K562 (cell line): Measurements from ENCODE around the gene WDR70. TPM values are rescaled to one million over a fixed set of nuclear protein-coding genes. Genes with fewer than 3 reads are reported as not detected.
A peak's percentile ranks its signal among the peaks of the same experiment; 100 is the strongest.

Source experiments
- ATAC-seq: fragments of 200-7000 bp; cut with Tn5 transposase; 3 replicates; pipeline ENCODE4 v1.9.1; 2020; ENCODE audit warnings: moderate library complexity
- BruUV-seq: library from RNA; stranded (reverse); fragments of 400-500 nt; replicated peaks from 2 replicates; lab custom pipeline; 2021; lab: Mats Ljungman, UMichigan
- CTCF ChIA-PET: fragments of 300-600 bp; formaldehyde crosslinking; extraction: SDS; loops from one replicate; lab custom pipeline; 2021; ENCODE audit warnings: low intra/inter-chr PET ratio; lab: Yijun Ruan, JAX
- POLR2A ChIA-PET: fragments of 300-600, 350-650 bp; sonication (Branson Sonifier 250); formaldehyde crosslinking; extraction: SDS; loops from one replicate; lab custom pipeline; 2021; ENCODE audit warnings: antibody characterized with exemption, inconsistent platforms; lab: Yijun Ruan, JAX
- DNase-seq, 4 experiments: peaks; one replicate each; pipeline versions ENCODE4 v3.0.0 to v3.0.0-alpha.2; 2011 to 2018; ENCODE audit warnings: low spot score in 3 of 4, mixed read lengths in 3 of 4; ENCODE audit errors: extremely low read depth in 1 of 4
- FAIRE-seq: peaks from 2 replicates; lab custom pipeline; 2011; peaks lifted over from hg19 to GRCh38; lab: Jason Lieb, UNC
- H2AFZ ChIP-seq: 2 replicates; pipeline ENCODE4 v1.6.0; 2011; ENCODE audit warnings: low read depth, low read length, control low read depth, inconsistent platforms
- H3K27ac ChIP-seq: fragments of 200-600 bp; 3 replicates; pipeline ENCODE4 v1.8.0; 2011; ENCODE audit warnings: low read depth, mild to moderate bottlenecking, control low read depth, inconsistent platforms, low read length, moderate library complexity, mixed read lengths; ENCODE audit errors: extremely low read depth
- H3K27me3 ChIP-seq, 2 experiments: fragments of 300-600 bp in 1 of 2; 2 replicates in 1 of 2; 3 replicates in 1 of 2; pipeline versions ENCODE4 v1.6.0 to v1.8.0; 2011; ENCODE audit warnings: inconsistent platforms in 2 of 2, low read length in 2 of 2, mild to moderate bottlenecking in 1 of 2, mixed read lengths in 1 of 2, moderate library complexity in 1 of 2; ENCODE audit not compliant: control insufficient read depth in 2 of 2, insufficient read depth in 2 of 2
- H3K36me3 ChIP-seq: fragments of 300-600 bp; 3 replicates; pipeline ENCODE4 v1.8.0; 2011; ENCODE audit warnings: mild to moderate bottlenecking, low read length, inconsistent platforms; ENCODE audit not compliant: control insufficient read depth, insufficient read depth
- H3K4me1 ChIP-seq, 2 experiments: fragments of 200-600 bp in 1 of 2; replicated peaks in 1 of 2; 2 replicates in 1 of 2; 3 replicates in 1 of 2; pipeline versions ENCODE4 v1.5.1 to v1.8.0; 2011; ENCODE audit warnings: inconsistent platforms in 2 of 2, low read length in 2 of 2, mild to moderate bottlenecking in 1 of 2, mixed read lengths in 1 of 2, moderate library complexity in 1 of 2; ENCODE audit not compliant: control insufficient read depth in 2 of 2, insufficient read depth in 2 of 2
- H3K4me2 ChIP-seq: 2 replicates; pipeline ENCODE4 v1.6.1; 2011; ENCODE audit warnings: low read length, control low read depth, inconsistent platforms, mixed read lengths; ENCODE audit not compliant: insufficient read depth
- H3K4me3 ChIP-seq: fragments of 200-600 bp; sonication (generic), shearing (Covaris generic); 2 replicates; pipeline ENCODE4 v1.5.1; 2016; ENCODE audit warnings: control low read depth, inconsistent platforms
- H3K79me2 ChIP-seq: fragments of 200-600 bp; 3 replicates; pipeline ENCODE4 v1.8.0; 2011; ENCODE audit warnings: low read length, inconsistent platforms; ENCODE audit not compliant: control insufficient read depth, insufficient read depth
- H3K9ac ChIP-seq, 2 experiments: 2 replicates each; pipeline versions ENCODE4 v1.6.0 to v1.6.1; 2011; ENCODE audit warnings: low read depth in 2 of 2, low read length in 2 of 2, control low read depth in 1 of 2, inconsistent platforms in 1 of 2, mild to moderate bottlenecking in 1 of 2, mixed read lengths in 1 of 2; ENCODE audit not compliant: insufficient read depth in 1 of 2
- H3K9me1 ChIP-seq: one replicate; pipeline ENCODE4 v1.6.0; 2011; ENCODE audit warnings: inconsistent platforms, mild to moderate bottlenecking, low read length, moderate library complexity; ENCODE audit not compliant: control insufficient read depth, insufficient read depth
- H3K9me3 ChIP-seq: replicated peaks from 2 replicates; pipeline ENCODE4 v1.5.1; 2011; ENCODE audit warnings: low read depth, low read length, inconsistent platforms; ENCODE audit not compliant: control insufficient read depth, insufficient read depth
- H4K20me1 ChIP-seq: replicated peaks from 2 replicates; pipeline ENCODE4 v1.6.1; 2011; ENCODE audit warnings: low read length, inconsistent platforms, mixed read lengths; ENCODE audit not compliant: control insufficient read depth, insufficient read depth
- CTCFL ChIP-seq: IDR thresholded peaks from 2 replicates; pipeline ENCODE4 v1.6.1; 2011; ENCODE audit warnings: borderline replicate concordance, low read depth, mild to moderate bottlenecking, moderate library complexity, low read length; ENCODE audit not compliant: insufficient read depth, poor library complexity, severe bottlenecking
- DLX4 ChIP-seq: fragments of 250-450 bp; sonication (Bioruptor Pico); IDR thresholded peaks from 2 replicates; pipeline ENCODE4 v1.6.1; 2021; ENCODE audit warnings: mild to moderate bottlenecking
- FOSL1 ChIP-seq: fragments of 200-800 bp; sonication (Bioruptor generic); conservative IDR thresholded peaks from 2 replicates; pipeline ENCODE4 v1.6.1; 2016; ENCODE audit warnings: missing genetic modification characterization, missing compliant biosample characterization
- HDAC8 ChIP-seq: fragments of 450-650 bp; IDR thresholded peaks from 2 replicates; pipeline ENCODE4 v1.6.1; 2016; ENCODE audit warnings: mild to moderate bottlenecking, missing genetic modification characterization, moderate library complexity, missing compliant biosample characterization
- JUND ChIP-seq, 2 experiments: IDR thresholded peaks; 2 replicates in 1 of 2; 3 replicates in 1 of 2; pipeline ENCODE4 v1.6.1; 2011; ENCODE audit warnings: borderline replicate concordance in 2 of 2, low read depth in 2 of 2, low read length in 2 of 2, improper control_type of control experiment in 1 of 2, missing biosample characterization in 1 of 2, missing genetic modification characterization in 1 of 2, missing genetic modification reagents in 1 of 2
- NUFIP1 ChIP-seq: fragments of 450-650 bp; IDR thresholded peaks from 2 replicates; pipeline ENCODE4 v1.6.1; 2018; ENCODE audit not compliant: partially characterized antibody
- PML ChIP-seq: IDR thresholded peaks from 2 replicates; pipeline ENCODE4 v1.6.1; 2012; ENCODE audit warnings: low read length, inconsistent platforms
- RAD21 ChIP-seq, 2 experiments: fragments of 250-450 bp in 1 of 2; fragments of 450-650 bp in 1 of 2; sonication (Bioruptor Pico) in 1 of 2; formaldehyde crosslinking in 1 of 2; IDR thresholded peaks in 1 of 2; conservative IDR thresholded peaks in 1 of 2; 2 replicates each; pipeline versions ENCODE4 v1.4.0 to v1.8.0; 2020 to 2022; ENCODE audit warnings: mild to moderate bottlenecking in 2 of 2, moderate library complexity in 1 of 2
- SIN3B ChIP-seq: fragments of 450-650 bp; IDR thresholded peaks from 2 replicates; pipeline ENCODE4 v1.6.1; 2017; ENCODE audit warnings: low read depth, mild to moderate bottlenecking, moderate library complexity
- SMC3 ChIP-seq: conservative IDR thresholded peaks from 2 replicates; pipeline ENCODE4 v1.6.1; 2011; ENCODE audit warnings: low read depth, low read length, improper control_type of control experiment; ENCODE audit not compliant: insufficient read depth
- SNIP1 ChIP-seq: fragments of 450-650 bp; IDR thresholded peaks from 2 replicates; pipeline ENCODE4 v1.7.1; 2017; ENCODE audit warnings: low read depth, mild to moderate bottlenecking
- ZNF436 ChIP-seq: fragments of 250-450, 450-650 bp; sonication (Bioruptor Pico); formaldehyde crosslinking; IDR thresholded peaks from 2 replicates; pipeline ENCODE4 v1.7.0; 2020; ENCODE audit warnings: mild to moderate bottlenecking
- WGBS: fragments of 100-300 bp; shearing (Covaris generic); methylation state at CpG from one replicate; pipeline ENCODE4 v1.1.6; 2016; ENCODE audit warnings: low coverage, mixed read lengths; ENCODE audit not compliant: insufficient coverage; ENCODE audit errors: missing lambda C conversion rate; 5-methylcytosine and 5-hydroxymethylcytosine counted together
- in situ Hi-C: fragments of 300-500 bp; cut with MboI; formaldehyde crosslinking; loops from 4 replicates; pipeline ENCODE4 v1.15.0; 2018; ENCODE audit warnings: inconsistent platforms, mixed read lengths
- intact Hi-C: fragments of 100-400 bp; cut with micrococcal nuclease; formaldehyde crosslinking; loops from 2 replicates; pipeline ENCODE4 v1.14.2; 2022
- polyA plus RNA-seq, 8 experiments: library from polyadenylated mRNA; depleted of rRNA in 4 of 8; stranded (reverse) in 5 of 8; unstranded in 3 of 8; fragments of >200 nt; fragmentation: Nextera tagmentation in 2 of 8; fragmentation: Illumina TruSeq in 1 of 8; extraction: Ambion mirVana in 2 of 8; extraction: Trizol in 1 of 8; gene quantifications; 2 replicates each; pipeline versions ENCODE4 v1.2.1 to v1.2.3, GENCODE V29; 2011 to 2014; ENCODE audit warnings: inconsistent platforms in 1 of 8, missing spikeins in 1 of 8
- total RNA-seq, 7 experiments: library from RNA; depleted of rRNA in 6 of 7; stranded (reverse); fragments of >200 nt in 6 of 7; fragmentation: Illumina TruSeq in 2 of 7; extraction: Trizol in 2 of 7; gene quantifications; 2 replicates each; pipeline versions ENCODE4 v1.2.1 to v1.2.3, GENCODE V29; 2011 to 2021; ENCODE audit warnings: low replicate concordance in 1 of 7
- TF ChIP-seq, protein P1 (sequence below), 3 experiments: IDR thresholded peaks in 2 of 3; conservative IDR thresholded peaks in 1 of 3; 2 replicates each; pipeline ENCODE4 v1.5.1; 2011 to 2012; ENCODE audit warnings: low read length in 3 of 3, mild to moderate bottlenecking in 3 of 3, control low read depth in 2 of 3, improper control_type of control experiment in 1 of 3, inconsistent platforms in 1 of 3, low read depth in 1 of 3, mixed read lengths in 1 of 3, moderate library complexity in 1 of 3; ENCODE audit not compliant: insufficient read depth in 2 of 3

WDR70 gene
- total and polyA plus RNA-seq, 9 of the 15 experiments (the other 6 are each of a cell fraction or from before 2014, with no cell fraction given), result 16.8 to 46.6 (median 38.8) TPM

DNA sequence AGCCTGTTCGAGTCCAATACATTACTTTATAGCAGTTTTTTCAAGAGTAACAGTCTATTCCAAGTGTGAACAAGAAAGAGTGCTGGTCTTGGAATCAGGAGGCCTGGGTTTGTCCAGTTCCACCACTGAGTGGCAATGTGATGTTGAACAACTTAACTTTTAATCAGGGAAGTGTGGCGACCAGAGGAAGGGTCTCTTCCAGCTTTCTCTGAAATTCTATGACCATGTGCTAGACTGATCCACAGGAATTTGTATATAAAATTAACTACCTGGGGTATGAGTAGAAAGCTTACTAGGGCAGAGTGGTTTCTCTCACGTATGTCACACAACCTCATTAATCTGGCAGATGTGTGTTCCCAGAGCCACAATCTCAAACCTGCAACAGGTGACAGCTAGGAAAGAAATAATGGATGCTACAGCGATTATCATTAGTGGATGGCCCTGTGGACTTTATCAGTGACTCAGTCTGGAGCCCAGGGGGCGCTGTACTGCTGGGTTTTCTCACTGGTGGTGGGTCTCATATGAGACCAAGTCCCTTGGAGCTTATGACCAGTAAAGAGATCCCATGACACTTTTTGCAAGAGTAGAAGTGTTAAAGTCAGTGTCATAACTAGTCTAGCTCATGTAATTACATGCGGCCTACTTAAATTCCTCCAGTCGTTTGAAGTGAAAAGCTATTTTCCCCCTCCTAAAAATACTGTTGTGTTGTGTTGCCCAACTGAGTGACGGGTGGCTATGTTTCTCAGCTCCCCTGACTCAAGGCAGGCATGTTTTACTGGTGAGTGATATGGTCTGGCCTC, 344.2 kb downstream of the WDR70 start:
- peak; percentile 46 for FAIRE-seq
- ChIA-PET CTCF (interaction anchor here (0.6 kb wide), 1 partner anchor 338 kb away, joined by 3 read pairs; no protein-coding TSS in a partner anchor), POLR2A (interaction anchor here (0.7 to 1.7 kb wide), 4 partner anchors 9 to 17 kb away, joined by 3 to 7 read pairs (median 4); no protein-coding TSS in a partner anchor)
- H3K27ac ChIP-seq, result peak overlapping the region; percentile 47; the same call in 2 of the 3 replicates
- intact Hi-C loops, result no loop called here
- no peak overlapping the region for H3K9ac ChIP-seq
- H3K4me2 ChIP-seq, result no peak overlapping the region
- H3K4me1 ChIP-seq, result 0 out of 5 replicates have a peak, but pooled peaks cover 0 to 3% of the 10 kb centered on the region in 2 experiments
- BruUV-seq, result no TSS peak
- H3K36me3 ChIP-seq, result peaks cover 10% of the 10 kb centered on the region; the same call in 1 of the 3 replicates
- no peaks in the 10 kb centered on the region for H4K20me1 ChIP-seq
- no peak overlapping the region for H2AFZ ChIP-seq
- TF ChIP-seq DLX4 (no peak), SNIP1 (no peak), SMC3 (0 out of 2 replicates have a peak, but pooled peaks have one; percentile 14), ZNF436 (no peak), NUFIP1 (no peak), HDAC8 (no peak), CTCFL (peak; percentile 75), SIN3B (no peak), JUND (IDR thresholded peaks at IDR 0.05; ENCODE audit: borderline replicate concordance, low read depth, low read length) (peak; percentile 48; the same call in 1 of the 2 replicates), JUND (tag; IDR thresholded peaks at IDR 0.05; ENCODE audit: borderline replicate concordance, low read depth, low read length) (peak; percentile 13; the same call in 1 of the 3 replicates), PML (no peak), FOSL1 (tag) (peak; percentile 66), RAD21 (CRISPR knock-in tag; conservative IDR thresholded peaks at IDR 0.05 in 1 of 2, IDR thresholded peaks at IDR 0.05 in 1 of 2) (peak in 1 of 2 experiments; percentile 42; a peak in 2 of 4 replicates)
- TF ChIP-seq, protein P1, sequence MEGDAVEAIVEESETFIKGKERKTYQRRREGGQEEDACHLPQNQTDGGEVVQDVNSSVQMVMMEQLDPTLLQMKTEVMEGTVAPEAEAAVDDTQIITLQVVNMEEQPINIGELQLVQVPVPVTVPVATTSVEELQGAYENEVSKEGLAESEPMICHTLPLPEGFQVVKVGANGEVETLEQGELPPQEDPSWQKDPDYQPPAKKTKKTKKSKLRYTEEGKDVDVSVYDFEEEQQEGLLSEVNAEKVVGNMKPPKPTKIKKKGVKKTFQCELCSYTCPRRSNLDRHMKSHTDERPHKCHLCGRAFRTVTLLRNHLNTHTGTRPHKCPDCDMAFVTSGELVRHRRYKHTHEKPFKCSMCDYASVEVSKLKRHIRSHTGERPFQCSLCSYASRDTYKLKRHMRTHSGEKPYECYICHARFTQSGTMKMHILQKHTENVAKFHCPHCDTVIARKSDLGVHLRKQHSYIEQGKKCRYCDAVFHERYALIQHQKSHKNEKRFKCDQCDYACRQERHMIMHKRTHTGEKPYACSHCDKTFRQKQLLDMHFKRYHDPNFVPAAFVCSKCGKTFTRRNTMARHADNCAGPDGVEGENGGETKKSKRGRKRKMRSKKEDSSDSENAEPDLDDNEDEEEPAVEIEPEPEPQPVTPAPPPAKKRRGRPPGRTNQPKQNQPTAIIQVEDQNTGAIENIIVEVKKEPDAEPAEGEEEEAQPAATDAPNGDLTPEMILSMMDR (IDR thresholded peaks at IDR 0.05 in 2 of 3, conservative IDR thresholded peaks at IDR 0.05 in 1 of 3; ENCODE audit: insufficient read depth in 2 of 3, low read depth in 1 of 3, low read length in 3 of 3), result peak; percentile 66 to 82 (median 68)
- 62% methylated on average over 8 of the region's 8 CpGs for WGBS
- no peaks in the 10 kb centered on the region for H3K9me1 ChIP-seq
- no peaks in the 10 kb centered on the region for H3K27me3 ChIP-seq
- DNase-seq, result peak; percentile 47 to 68 (median 58)
- no peaks in the 10 kb centered on the region for H3K9me3 ChIP-seq
- no peaks in the 10 kb centered on the region for H3K79me2 ChIP-seq
- no peak overlapping the region for H3K4me3 ChIP-seq
- peak; percentile 94 for ATAC-seq
- in situ Hi-C loops, result no loop called here
